ENCODE results near the gene DHRSX. TPM values are rescaled to one million over a fixed set of nuclear protein-coding genes. Genes with fewer than 3 reads are reported as not detected.

Gene DHRSX
- total and polyA plus RNA-seq, 3 experiments from 2014 or later: 21.5 to 26.6 (median 25.3) TPM

- Mint-ChIP-seq H3K4me3 (no peak overlapping the region), H3K9me3 (peaks cover 0 to 7% (median 2%) of the 10 kb centered on the region in 5 donors), H3K27ac (no peak overlapping the region), H3K27me3 (no peaks in the 10 kb centered on the region), H3K36me3 (peaks cover 5 to 19% (median 8%) of the 10 kb centered on the region in 3 donors), H3K4me1 (peaks cover 0 to 15% (median 7%) of the 10 kb centered on the region in 3 donors)
- Histone ChIP-seq H3K27me3 (ENCODE audit: insufficient read depth, low read length, poor library complexity, severe bottlenecking) (no peaks in the 10 kb centered on the region), H3K4me3 (ENCODE audit: low read length) (no peak overlapping the region), H3K4me1 (ENCODE audit: insufficient read depth, low read length) (no peaks in the 10 kb centered on the region), H3K36me3 (ENCODE audit: insufficient read depth, low read length) (no peaks in the 10 kb centered on the region), H3K9me3 (ENCODE audit: low read length) (no peaks in the 10 kb centered on the region), H3K27ac (ENCODE audit: low read depth, low read length) (no peak overlapping the region)
- ChIA-PET CTCF (no interaction called here), POLR2A (no interaction called here)
- DNase-seq: no peak
These were observed 179.4 kb downstream of the DHRSX start for GRCh38 chrX:2321411-2321810.

- POLR2A ChIA-PET: no interaction called here
- peaks cover 5 to 19% (median 6%) of the 10 kb centered on the region in 3 donors for H3K36me3 Mint-ChIP-seq
- no peak overlapping the region for H3K4me3 Mint-ChIP-seq
- peaks cover 0 to 6% (median 1%) of the 10 kb centered on the region in 5 donors for H3K9me3 Mint-ChIP-seq
- Histone ChIP-seq H3K4me1 (ENCODE audit: insufficient read depth, low read length) (no peaks in the 10 kb centered on the region), H3K36me3 (ENCODE audit: insufficient read depth, low read length) (no peaks in the 10 kb centered on the region), H3K27ac (ENCODE audit: low read depth, low read length) (no peak overlapping the region), H3K4me3 (ENCODE audit: low read length) (no peak overlapping the region), H3K27me3 (ENCODE audit: insufficient read depth, low read length, poor library complexity, severe bottlenecking) (no peaks in the 10 kb centered on the region), H3K9me3 (ENCODE audit: low read length) (no peaks in the 10 kb centered on the region)
- no peak for DNase-seq
- H3K4me1 Mint-ChIP-seq: peaks cover 0 to 13% (median 6%) of the 10 kb centered on the region in 3 donors
- H3K27me3 Mint-ChIP-seq: no peaks in the 10 kb centered on the region
- no peak overlapping the region for H3K27ac Mint-ChIP-seq
- CTCF ChIA-PET: no interaction called here
These were observed 180.0 kb downstream of the DHRSX start for GRCh38 chrX:2320580-2321327.

DNA sequence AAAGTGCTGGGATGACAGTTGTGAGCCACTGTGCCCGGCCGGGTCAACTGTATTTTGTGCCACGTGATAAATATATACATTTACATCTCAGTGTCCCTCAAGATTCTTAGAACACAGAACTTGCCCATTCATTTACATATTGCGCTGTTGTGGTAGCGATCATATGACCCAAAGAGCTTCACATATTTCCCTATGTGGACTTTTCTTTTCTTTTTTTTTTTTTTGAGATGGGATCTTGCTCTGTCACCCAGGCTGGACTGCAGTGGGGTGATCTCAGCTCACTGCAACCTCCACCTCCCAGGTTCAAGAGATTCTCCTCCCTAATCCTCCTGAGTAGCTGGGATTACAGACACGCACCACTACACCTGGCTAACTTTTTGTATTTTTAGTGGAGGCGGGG lies 180.7 kb downstream of the DHRSX start:
- Mint-ChIP-seq H3K36me3 (peaks cover 4 to 15% (median 5%) of the 10 kb centered on the region in 3 donors), H3K27ac (no peak overlapping the region), H3K4me3 (no peak overlapping the region), H3K27me3 (no peaks in the 10 kb centered on the region), H3K9me3 (peaks cover 0 to 5% (median 0%) of the 10 kb centered on the region in 5 donors), H3K4me1 (peaks cover 0 to 6% (median 2%) of the 10 kb centered on the region in 3 donors)
- Histone ChIP-seq H3K27me3 (ENCODE audit: insufficient read depth, low read length, poor library complexity, severe bottlenecking) (no peaks in the 10 kb centered on the region), H3K9me3 (ENCODE audit: low read length) (no peaks in the 10 kb centered on the region), H3K4me3 (ENCODE audit: low read length) (no peak overlapping the region), H3K4me1 (ENCODE audit: insufficient read depth, low read length) (no peaks in the 10 kb centered on the region), H3K36me3 (ENCODE audit: insufficient read depth, low read length) (no peaks in the 10 kb centered on the region), H3K27ac (ENCODE audit: low read depth, low read length) (peak overlapping the region; percentile 59)
- ChIA-PET POLR2A (no interaction called here), CTCF (no interaction called here)
- no peak for DNase-seq

GRCh38 chrX:2318371-2318770 lies 182.4 kb downstream of the DHRSX start:
- Mint-ChIP-seq H3K27me3 (no peaks in the 10 kb centered on the region), H3K36me3 (peaks cover 5 to 11% (median 8%) of the 10 kb centered on the region in 3 donors), H3K4me1 (no peaks in the 10 kb centered on the region), H3K4me3 (no peak overlapping the region), H3K9me3 (peaks cover 0 to 5% (median 0%) of the 10 kb centered on the region in 5 donors), H3K27ac (no peak overlapping the region)
- no peak overlapping the region for H3K4me3 ChIP-seq (ENCODE audit: low read length)
- no peaks in the 10 kb centered on the region for H3K36me3 ChIP-seq (ENCODE audit: insufficient read depth, low read length)
- no peaks in the 10 kb centered on the region for H3K4me1 ChIP-seq (ENCODE audit: insufficient read depth, low read length)
- no peaks in the 10 kb centered on the region for H3K27me3 ChIP-seq (ENCODE audit: insufficient read depth, low read length, poor library complexity, severe bottlenecking)
- ChIA-PET POLR2A (no interaction called here), CTCF (no interaction called here)
- no peaks in the 10 kb centered on the region for H3K9me3 ChIP-seq (ENCODE audit: low read length)
- no peak for DNase-seq
- H3K27ac ChIP-seq (ENCODE audit: low read depth, low read length): peak overlapping the region; percentile 16

DNA sequence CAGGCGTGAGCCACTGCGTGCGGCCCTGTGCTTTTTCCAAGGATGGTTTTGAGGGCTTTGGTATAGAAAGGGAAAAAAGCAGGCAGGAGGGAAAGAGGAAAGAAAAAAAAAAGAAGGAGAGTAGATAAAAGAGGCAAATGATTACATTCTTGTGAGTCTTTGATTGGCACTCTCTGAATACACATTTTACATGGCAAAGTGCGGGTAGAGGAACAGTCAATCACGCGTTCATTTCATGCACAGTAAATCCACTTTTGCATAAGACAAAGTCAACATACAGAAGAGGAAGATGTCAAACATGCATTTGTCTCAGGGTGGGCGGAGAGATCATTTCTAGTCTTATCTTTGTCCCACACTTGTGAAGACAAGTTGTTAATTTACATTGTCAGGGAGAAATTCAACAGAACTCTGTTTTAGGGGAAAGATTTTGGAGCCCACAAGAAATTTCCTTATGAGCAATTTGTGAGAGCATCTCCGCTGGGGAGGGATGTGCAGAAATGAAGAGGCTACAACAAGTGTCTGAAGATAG lies 183.2 kb downstream of the DHRSX start:
- Mint-ChIP-seq H3K4me3 (no peak overlapping the region), H3K9me3 (peaks cover 0 to 5% (median 0%) of the 10 kb centered on the region in 5 donors), H3K27me3 (no peaks in the 10 kb centered on the region), H3K27ac (peak overlapping the region in 1 of 8 donors; percentile 5), H3K4me1 (no peaks in the 10 kb centered on the region), H3K36me3 (peaks cover 5 to 11% (median 10%) of the 10 kb centered on the region in 3 donors)
- POLR2A ChIA-PET: no interaction called here
- H3K9me3 ChIP-seq (ENCODE audit: low read length): no peaks in the 10 kb centered on the region
- H3K27ac ChIP-seq (ENCODE audit: low read depth, low read length): no peak overlapping the region
- H3K4me1 ChIP-seq (ENCODE audit: insufficient read depth, low read length): no peaks in the 10 kb centered on the region
- DNase-seq: no peak
- no peaks in the 10 kb centered on the region for H3K36me3 ChIP-seq (ENCODE audit: insufficient read depth, low read length)
- CTCF ChIA-PET: no interaction called here
- no peaks in the 10 kb centered on the region for H3K27me3 ChIP-seq (ENCODE audit: insufficient read depth, low read length, poor library complexity, severe bottlenecking)
- H3K4me3 ChIP-seq (ENCODE audit: low read length): no peak overlapping the region

DNA sequence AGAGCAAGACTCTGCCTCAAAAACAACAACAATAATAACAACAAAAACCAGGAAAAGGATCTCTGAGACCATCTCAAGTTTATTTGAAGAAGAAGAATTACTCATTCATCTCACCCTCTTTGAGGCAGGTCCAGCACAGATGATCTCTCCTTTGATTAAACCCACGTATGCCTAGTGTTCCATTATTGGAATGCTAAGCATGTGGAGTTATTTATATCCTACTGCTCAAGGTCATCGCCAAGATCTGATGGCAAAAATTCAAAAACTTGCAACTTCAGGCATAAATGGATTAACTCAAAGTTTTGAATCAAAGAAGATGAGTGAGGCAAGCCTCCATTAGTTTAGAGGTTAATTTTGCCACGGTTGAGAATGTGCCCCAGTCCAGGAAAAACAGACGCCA lies 184.2 kb downstream of the DHRSX start:
- Histone ChIP-seq H3K27ac (ENCODE audit: low read depth, low read length) (no peak overlapping the region), H3K27me3 (ENCODE audit: insufficient read depth, low read length, poor library complexity, severe bottlenecking) (no peaks in the 10 kb centered on the region), H3K36me3 (ENCODE audit: insufficient read depth, low read length) (no peaks in the 10 kb centered on the region), H3K9me3 (ENCODE audit: low read length) (no peaks in the 10 kb centered on the region), H3K4me3 (ENCODE audit: low read length) (no peak overlapping the region), H3K4me1 (ENCODE audit: insufficient read depth, low read length) (no peaks in the 10 kb centered on the region)
- peaks cover 10 to 20% (median 12%) of the 10 kb centered on the region in 3 donors for H3K36me3 Mint-ChIP-seq
- ChIA-PET CTCF (no interaction called here), POLR2A (no interaction called here)
- no peak overlapping the region for H3K4me3 Mint-ChIP-seq
- no peak for DNase-seq
- H3K27me3 Mint-ChIP-seq: no peaks in the 10 kb centered on the region
- no peak overlapping the region for H3K27ac Mint-ChIP-seq
- peaks cover 0 to 4% (median 2%) of the 10 kb centered on the region in 5 donors for H3K9me3 Mint-ChIP-seq
- H3K4me1 Mint-ChIP-seq: no peaks in the 10 kb centered on the region

GRCh38 chrX:2315434-2315833 lies 185.3 kb downstream of the DHRSX start:
- no peak overlapping the region for H3K27ac ChIP-seq (ENCODE audit: low read depth, low read length)
- ChIA-PET CTCF (no interaction called here), POLR2A (no interaction called here)
- Mint-ChIP-seq H3K4me1 (no peaks in the 10 kb centered on the region), H3K27me3 (no peaks in the 10 kb centered on the region), H3K36me3 (peaks cover 14 to 27% (median 17%) of the 10 kb centered on the region in 3 donors), H3K27ac (no peak overlapping the region), H3K4me3 (no peak overlapping the region), H3K9me3 (peaks cover 0 to 4% (median 3%) of the 10 kb centered on the region in 5 donors)
- DNase-seq: no peak
- H3K4me1 ChIP-seq (ENCODE audit: insufficient read depth, low read length): no peaks in the 10 kb centered on the region
- H3K36me3 ChIP-seq (ENCODE audit: insufficient read depth, low read length): no peaks in the 10 kb centered on the region
- no peaks in the 10 kb centered on the region for H3K9me3 ChIP-seq (ENCODE audit: low read length)
- no peak overlapping the region for H3K4me3 ChIP-seq (ENCODE audit: low read length)
- H3K27me3 ChIP-seq (ENCODE audit: insufficient read depth, low read length, poor library complexity, severe bottlenecking): no peaks in the 10 kb centered on the region

- H3K27ac ChIP-seq (ENCODE audit: low read depth, low read length): no peak overlapping the region
- Mint-ChIP-seq H3K9me3 (peaks cover 0 to 4% (median 3%) of the 10 kb centered on the region in 5 donors), H3K4me1 (no peaks in the 10 kb centered on the region), H3K27me3 (no peaks in the 10 kb centered on the region), H3K36me3 (peaks cover 14 to 27% (median 19%) of the 10 kb centered on the region in 3 donors), H3K27ac (no peak overlapping the region), H3K4me3 (no peak overlapping the region)
- no peak overlapping the region for H3K4me3 ChIP-seq (ENCODE audit: low read length)
- no peak for DNase-seq
- ChIA-PET CTCF (no interaction called here), POLR2A (no interaction called here)
- no peaks in the 10 kb centered on the region for H3K27me3 ChIP-seq (ENCODE audit: insufficient read depth, low read length, poor library complexity, severe bottlenecking)
- no peaks in the 10 kb centered on the region for H3K9me3 ChIP-seq (ENCODE audit: low read length)
- no peaks in the 10 kb centered on the region for H3K36me3 ChIP-seq (ENCODE audit: insufficient read depth, low read length)
- H3K4me1 ChIP-seq (ENCODE audit: insufficient read depth, low read length): no peaks in the 10 kb centered on the region
These were observed 185.9 kb downstream of the DHRSX start for GRCh38 chrX:2314831-2315365.
